22Rv1 (cell line): ENCODE data around the gene CFAP61.

Experiments
- CTCF ChIP-seq: fragments of 450-650 bp; IDR thresholded peaks from 2 replicates; pipeline ENCODE4 v1.5.1; 2017; ENCODE audit warnings: mild to moderate bottlenecking
- ZFX ChIP-seq: fragments of 450-650 bp; IDR thresholded peaks from 2 replicates; pipeline ENCODE4 v1.6.1; 2017; ENCODE audit warnings: antibody characterized with exemption, borderline replicate concordance

- TF ChIP-seq CTCF: no peak
- no peak for TF ChIP-seq ZFX
Observed at GRCh38 chr20:20207291-20207690, 155.0 kb downstream of the CFAP61 start.
